ENCODE measurements around the gene PLEKHB1. TPM values are rescaled to one million over a fixed set of nuclear protein-coding genes. Genes with fewer than 3 reads are reported as not detected.

The PLEKHB1 gene
- total RNA-seq, 1 experiment from 2014 or later: 37.1 TPM

GRCh38 chr11:73625696-73626318 is 20.6 kb upstream of the PLEKHB1 start:
- Histone ChIP-seq H3K27ac (ENCODE audit: insufficient read length, low read depth, low read length) (no peak overlapping the region), H2AK5ac (ENCODE audit: insufficient read length, low read length) (no peak overlapping the region), H3K4me2 (ENCODE audit: insufficient read depth, insufficient read length, low read length) (no peak overlapping the region), H4K8ac (replicated peaks; ENCODE audit: insufficient read length, low read depth, low read length) (no peak overlapping the region), H2AFZ (ENCODE audit: low read length) (no peak overlapping the region), H3K9me3 (ENCODE audit: control insufficient read depth, low read depth, low read length) (no peaks in the 10 kb centered on the region), H4K91ac (ENCODE audit: insufficient read length, low read depth, low read length) (no peak overlapping the region), H3K23me2 (ENCODE audit: insufficient read length, low read depth, low read length, poor library complexity, severe bottlenecking) (no peaks in the 10 kb centered on the region), H3K4ac (ENCODE audit: low read depth, low read length) (no peak overlapping the region), H3K4me1 (ENCODE audit: insufficient read depth, low read length) (peaks cover 3% of the 10 kb centered on the region; the same call in 1 of the 2 replicates), H2BK5ac (ENCODE audit: insufficient read length, low read length) (no peak overlapping the region), H2BK20ac (ENCODE audit: low read depth, low read length, poor library complexity, severe bottlenecking) (no peak overlapping the region), H3K23ac (ENCODE audit: insufficient read length, low read depth, low read length) (no peak overlapping the region), H2BK15ac (ENCODE audit: low read depth, low read length) (no peak overlapping the region), H2BK12ac (ENCODE audit: insufficient read length, low read depth, low read length) (no peak overlapping the region), H3K79me1 (ENCODE audit: insufficient read depth, low read depth, low read length, poor library complexity, severe bottlenecking) (no peaks in the 10 kb centered on the region), H3T11ph (ENCODE audit: low read length) (no peak overlapping the region), H3K14ac (ENCODE audit: insufficient read depth, low read length) (no peak overlapping the region), H4K20me1 (ENCODE audit: control insufficient read depth, insufficient read depth, insufficient read length) (no peaks in the 10 kb centered on the region), H2BK120ac (ENCODE audit: low read depth, low read length, poor library complexity, severe bottlenecking) (no peak overlapping the region), H3K18ac (ENCODE audit: insufficient read length, low read depth, low read length) (no peak overlapping the region), H3K79me2 (ENCODE audit: insufficient read depth, low read length) (no peaks in the 10 kb centered on the region), H3K9ac (ENCODE audit: extremely low read depth, insufficient read length, low read length) (no peak overlapping the region), H4K5ac (ENCODE audit: insufficient read length, low read depth, low read length) (no peak overlapping the region), H3K27me3 (ENCODE audit: insufficient read depth, low read length) (peaks cover 12% of the 10 kb centered on the region; the same call in 1 of the 2 replicates), H3K56ac (ENCODE audit: insufficient read length, low read depth, low read length) (no peak overlapping the region)
- H3K27ac Mint-ChIP-seq: no peak overlapping the region
- H3K4me3 Mint-ChIP-seq: peak overlapping the region in 1 of 2 experiments; percentile 53; a peak in 1 of 5 replicates
- no CpG with 5 or more reads among the region's 19 CpGs for WGBS (ENCODE audit: extremely low coverage, insufficient read length, low lambda C conversion rate)
- H3K27me3 Mint-ChIP-seq (ENCODE audit: low read depth): peaks cover 59% of the 10 kb centered on the region
- no peaks in the 10 kb centered on the region for H3K36me3 Mint-ChIP-seq (ENCODE audit: insufficient read depth in 1 of 3, low read depth in 3 of 3)
- TF ChIP-seq CTCF (conservative IDR thresholded peaks at IDR 0.05): peak; percentile 97
- peak; percentile 78 for DNase-seq
- no peaks in the 10 kb centered on the region; a peak in 1 of 5 replicates for H3K9me3 Mint-ChIP-seq
- H3K4me1 Mint-ChIP-seq: peaks cover 33 to 42% of the 10 kb centered on the region in 2 experiments

Data from H9 (cell line).